Ectodermal cell (in vitro differentiated cells): ENCODE data around the gene TBC1D4.
"Not testable (repeated sequence)": the region's sequence is repeated elsewhere in the genome, so short reads cannot be mapped to it uniquely, and the experiment has no call there.

ENCODE experiments used
- H3K27ac ChIP-seq: 2 replicates; pipeline ENCODE4 v1.7.0; 2013; ENCODE audit warnings: mild to moderate bottlenecking, low read depth, low read length; ENCODE audit not compliant: insufficient read depth, poor library complexity, severe bottlenecking
- H3K27me3 ChIP-seq: 2 replicates; pipeline ENCODE4 v1.7.0; 2013; ENCODE audit warnings: mild to moderate bottlenecking, low read length; ENCODE audit not compliant: insufficient read depth, control insufficient read depth, poor library complexity, severe bottlenecking
- H3K36me3 ChIP-seq: one replicate; pipeline ENCODE4 v1.7.0; 2013; ENCODE audit warnings: low read length; ENCODE audit not compliant: control insufficient read depth, insufficient read depth
- H3K4me1 ChIP-seq: one replicate; pipeline ENCODE4 v1.7.0; 2013; ENCODE audit warnings: low read length; ENCODE audit not compliant: control insufficient read depth, insufficient read depth
- H3K4me3 ChIP-seq: 2 replicates; pipeline ENCODE4 v1.7.0; 2013; ENCODE audit warnings: low read depth, low read length, control low read depth; ENCODE audit not compliant: insufficient read depth
- H3K9me3 ChIP-seq: 2 replicates; pipeline ENCODE4 v1.7.0; 2013; ENCODE audit warnings: mild to moderate bottlenecking, low read length, moderate library complexity; ENCODE audit not compliant: control insufficient read depth
- WGBS, 2 experiments: methylation state at CpG; one replicate each; pipeline ENCODE4 v1.1.7; 2013; ENCODE audit warnings: missing lambda C conversion rate in 2 of 2; 5-methylcytosine and 5-hydroxymethylcytosine counted together

The TBC1D4 gene

DNA sequence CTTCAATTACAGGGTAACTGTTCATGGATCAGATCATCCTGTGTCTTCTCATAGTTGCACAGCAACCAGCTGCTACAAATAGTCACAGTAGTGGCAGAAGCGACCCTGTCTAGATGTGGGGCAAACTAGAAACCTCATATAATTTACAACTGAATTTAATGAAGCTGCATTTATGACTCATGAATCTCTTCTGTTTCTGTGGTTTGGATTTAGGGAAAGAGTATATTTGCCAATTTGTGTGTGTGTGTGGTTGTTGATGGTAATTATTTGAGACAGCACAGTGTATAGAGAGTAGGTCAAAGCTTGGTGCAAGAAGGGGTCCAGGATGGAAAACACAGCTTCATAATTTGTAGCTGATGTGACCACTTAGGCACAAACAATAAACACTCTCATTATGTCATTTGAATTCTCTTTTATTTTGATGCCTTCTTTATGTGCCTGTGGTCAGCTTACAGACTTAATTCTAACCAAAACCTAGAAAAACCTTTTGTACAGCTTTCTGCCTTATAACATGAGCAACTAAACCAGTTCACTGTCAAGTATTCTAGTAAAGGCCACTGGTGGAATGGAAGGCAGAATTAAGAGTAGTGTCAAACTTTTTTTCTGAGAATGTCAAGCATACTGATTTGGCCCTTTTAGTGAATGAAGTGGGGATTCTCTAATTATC lies 218.1 kb downstream of the TBC1D4 start:
- Histone ChIP-seq H3K27ac (no peak overlapping the region), H3K4me3 (no peak overlapping the region), H3K9me3 (no peaks in the 10 kb centered on the region), H3K36me3 (no peaks in the 10 kb centered on the region), H3K4me1 (no peaks in the 10 kb centered on the region), H3K27me3 (no peaks in the 10 kb centered on the region)
- 93 to 100% methylated on average over 1 of the region's 1 CpG for WGBS, 2 experiments

DNA sequence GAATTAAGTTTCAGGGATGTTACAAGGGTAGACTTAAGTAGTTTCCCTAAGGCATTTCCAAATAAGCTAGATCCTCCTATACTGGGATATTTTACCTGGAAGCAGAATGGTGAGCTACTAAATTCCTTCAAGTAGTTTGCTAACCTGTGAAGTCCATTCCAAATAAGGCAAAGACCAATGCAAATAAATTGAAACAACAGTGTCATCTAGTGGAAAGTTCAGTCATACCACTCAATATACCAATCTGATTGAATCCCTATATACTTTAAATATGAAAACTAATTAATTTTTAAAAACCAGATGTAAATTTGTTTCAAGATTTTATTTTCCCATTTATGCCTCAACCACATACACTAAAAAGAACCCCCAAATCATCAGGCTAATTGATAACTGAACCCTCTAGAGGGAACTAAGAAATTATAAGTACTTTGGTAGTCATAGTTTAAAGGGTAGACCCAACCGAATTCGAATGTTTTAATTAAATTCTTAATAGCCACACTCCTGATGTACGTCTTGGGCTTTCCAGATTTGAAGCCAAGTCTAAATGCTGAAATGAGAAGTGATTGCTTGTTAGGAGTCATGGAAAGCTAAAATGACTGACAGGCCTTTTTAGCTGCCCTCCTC lies 223.7 kb downstream of the TBC1D4 start:
- no peaks in the 10 kb centered on the region for H3K4me1 ChIP-seq
- H3K36me3 ChIP-seq = no peaks in the 10 kb centered on the region
- 84 to 87% methylated on average over 3 of the region's 3 CpGs for WGBS, 2 experiments

DNA sequence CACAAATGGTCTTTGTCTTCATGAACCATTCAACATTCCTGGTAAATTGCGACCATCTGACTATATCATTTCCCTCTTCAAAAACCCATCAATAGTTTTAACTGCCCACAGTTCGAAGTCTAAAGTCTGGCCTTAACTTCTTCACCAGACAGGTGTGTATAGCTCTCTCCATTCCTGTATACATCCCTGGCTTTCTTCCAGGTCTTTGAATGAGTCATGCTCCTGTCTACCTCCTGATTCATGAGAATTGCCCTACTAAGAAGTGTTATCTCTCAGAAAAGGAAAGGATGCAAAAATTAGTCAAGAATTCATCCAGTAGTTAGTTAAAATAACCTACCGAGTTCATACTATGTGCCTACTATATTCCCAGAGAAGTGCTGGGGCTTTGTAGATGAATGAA lies 225.0 kb downstream of the TBC1D4 start:
- no peaks in the 10 kb centered on the region for H3K9me3 ChIP-seq
- no peak overlapping the region for H3K27ac ChIP-seq
- H3K4me3 ChIP-seq = no peak overlapping the region
- WGBS, 2 experiments = 94 to 95% methylated on average over 3 of the region's 3 CpGs
- no peaks in the 10 kb centered on the region for H3K36me3 ChIP-seq
- H3K27me3 ChIP-seq = no peaks in the 10 kb centered on the region
- H3K4me1 ChIP-seq = no peaks in the 10 kb centered on the region

More for the DNA sequence above, 223.7 kb downstream of the TBC1D4 start:
- Histone ChIP-seq H3K27me3 (no peaks in the 10 kb centered on the region), H3K9me3 (no peaks in the 10 kb centered on the region), H3K4me3 (no peak overlapping the region), H3K27ac (no peak overlapping the region)

DNA sequence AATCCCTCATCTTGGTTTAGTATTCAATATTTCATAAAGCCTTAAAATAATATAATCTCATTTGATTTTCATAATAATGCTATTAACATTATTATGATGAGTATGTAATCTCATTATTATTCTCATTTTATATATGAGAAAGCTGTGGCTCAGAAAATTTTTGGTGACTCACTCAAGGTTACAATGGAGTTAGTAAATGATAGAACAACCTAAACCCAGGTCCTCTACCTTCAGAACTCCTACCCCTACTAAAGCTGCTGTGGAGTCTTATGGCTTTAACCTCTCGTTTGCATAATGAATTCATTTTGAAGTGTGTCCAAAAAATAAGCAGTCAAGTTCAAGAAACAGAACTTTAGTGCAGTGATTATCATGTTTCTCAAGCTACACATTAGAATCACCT lies 226.3 kb downstream of the TBC1D4 start:
- H3K4me3 ChIP-seq = no peak overlapping the region
- no peaks in the 10 kb centered on the region for H3K9me3 ChIP-seq
- 79 to 82% methylated on average over 1 of the region's 1 CpG for WGBS, 2 experiments
- no peaks in the 10 kb centered on the region for H3K36me3 ChIP-seq
- no peaks in the 10 kb centered on the region for H3K27me3 ChIP-seq
- no peak overlapping the region for H3K27ac ChIP-seq
- no peaks in the 10 kb centered on the region for H3K4me1 ChIP-seq

DNA sequence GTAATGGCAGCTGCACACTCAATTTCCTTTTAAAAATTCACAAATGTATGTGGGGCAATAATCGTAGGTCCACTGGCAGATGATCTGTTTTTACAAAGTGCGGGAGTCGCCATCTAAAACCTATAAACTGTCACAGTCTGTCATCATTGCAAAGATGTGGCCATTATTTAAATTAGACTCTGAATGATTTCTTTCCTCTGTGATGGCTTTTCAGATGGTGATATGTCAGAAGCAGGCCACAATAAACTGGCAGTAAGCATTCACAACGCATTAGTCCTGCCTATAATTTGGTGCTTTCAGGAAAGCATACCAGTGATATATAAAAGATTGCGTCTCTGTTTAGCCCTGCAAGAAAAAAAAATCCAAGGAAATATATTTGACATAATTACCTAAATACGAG lies 226.8 kb downstream of the TBC1D4 start:
- no peaks in the 10 kb centered on the region for H3K4me1 ChIP-seq
- WGBS, 2 experiments = 90 to 97% methylated on average over 4 to 5 of the region's 6 CpGs
- H3K27ac ChIP-seq = no peak overlapping the region
- no peaks in the 10 kb centered on the region for H3K9me3 ChIP-seq
- no peaks in the 10 kb centered on the region for H3K36me3 ChIP-seq
- no peak overlapping the region for H3K4me3 ChIP-seq
- no peaks in the 10 kb centered on the region for H3K27me3 ChIP-seq

DNA sequence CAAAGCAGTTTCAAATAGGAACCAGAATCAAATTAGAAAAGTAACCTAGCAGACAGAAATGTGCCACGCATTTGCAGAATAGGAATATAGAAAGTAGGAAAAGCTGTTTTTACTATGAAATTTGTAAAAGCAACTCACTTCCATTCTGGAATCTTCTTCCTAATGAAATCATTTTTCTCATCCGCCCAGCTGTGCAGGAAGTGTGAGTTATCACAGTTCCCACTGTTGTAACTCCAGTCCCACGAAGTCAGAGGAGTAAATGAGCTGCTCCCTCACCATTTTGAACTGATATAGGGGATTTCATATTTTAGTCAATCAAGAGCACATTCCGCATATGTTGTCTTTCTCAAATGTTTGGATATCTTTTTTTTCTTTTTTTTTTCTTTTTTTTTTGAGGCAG lies 230.8 kb downstream of the TBC1D4 start:
- H3K36me3 ChIP-seq = no peaks in the 10 kb centered on the region
- H3K4me3 ChIP-seq = no peak overlapping the region
- H3K27ac ChIP-seq = no peak overlapping the region
- H3K27me3 ChIP-seq = no peaks in the 10 kb centered on the region
- no peaks in the 10 kb centered on the region for H3K4me1 ChIP-seq
- 79 to 91% methylated on average over 2 to 4 of the region's 4 CpGs for WGBS, 2 experiments
- no peaks in the 10 kb centered on the region for H3K9me3 ChIP-seq

DNA sequence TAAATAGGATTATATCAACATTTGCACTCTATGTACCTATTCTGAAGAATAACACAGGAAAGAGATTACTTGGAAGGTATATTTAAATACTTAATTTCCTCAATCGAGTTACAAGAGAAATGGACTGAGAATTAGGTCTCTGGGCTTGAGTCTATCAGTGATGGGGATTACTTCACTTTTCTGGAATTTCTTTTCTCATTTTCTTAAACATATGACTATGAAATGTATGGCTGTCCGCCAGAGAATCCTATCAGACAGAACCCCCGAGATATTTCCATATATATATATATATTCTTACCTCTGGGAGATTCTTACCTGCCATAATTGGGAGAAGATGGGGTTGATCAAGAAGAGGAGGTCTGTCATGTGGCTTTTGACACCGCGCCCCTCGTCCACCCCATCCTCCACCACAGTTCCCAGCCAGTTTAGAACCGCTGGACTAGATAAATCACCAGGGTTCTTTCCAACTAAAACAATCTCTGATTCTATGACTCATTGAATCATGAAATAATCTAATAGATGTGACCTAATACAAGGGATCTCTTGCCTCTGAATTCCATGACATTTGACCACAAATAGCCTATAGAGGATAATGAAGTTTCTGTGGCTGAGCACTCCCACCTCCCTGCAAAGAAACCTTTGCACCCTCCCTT lies 231.3 kb downstream of the TBC1D4 start:
- Histone ChIP-seq H3K27ac (no peak overlapping the region), H3K4me1 (no peaks in the 10 kb centered on the region), H3K9me3 (no peaks in the 10 kb centered on the region), H3K27me3 (no peaks in the 10 kb centered on the region), H3K4me3 (no peak overlapping the region), H3K36me3 (no peaks in the 10 kb centered on the region)
- 92 to 100% methylated on average over 4 to 5 of the region's 7 CpGs for WGBS, 2 experiments

DNA sequence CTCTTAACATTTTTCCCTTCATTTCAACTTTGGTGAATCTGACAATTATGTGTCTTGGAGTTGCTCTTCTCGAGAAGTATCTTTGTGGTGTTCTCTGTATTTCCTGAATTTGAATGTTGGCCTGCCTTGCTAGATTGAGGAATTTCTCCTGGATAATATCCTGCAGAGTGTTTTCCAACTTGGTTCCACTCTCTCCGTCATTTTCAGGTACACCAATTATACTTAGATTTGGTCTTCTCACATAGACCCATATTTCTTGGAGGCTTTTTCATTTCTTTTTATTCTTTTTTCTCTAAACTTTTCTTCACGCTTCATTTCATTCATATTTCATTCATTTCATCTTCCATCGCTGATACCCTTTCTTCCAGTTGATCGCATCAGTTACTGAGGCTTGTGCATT lies 236.4 kb downstream of the TBC1D4 start:
- not testable (repeated sequence) for H3K9me3 ChIP-seq, H3K27ac ChIP-seq, H3K27me3 ChIP-seq, H3K36me3 ChIP-seq, H3K4me3 ChIP-seq, H3K4me1 ChIP-seq
- WGBS, 2 experiments = 93 to 94% methylated on average over 4 of the region's 5 CpGs

DNA sequence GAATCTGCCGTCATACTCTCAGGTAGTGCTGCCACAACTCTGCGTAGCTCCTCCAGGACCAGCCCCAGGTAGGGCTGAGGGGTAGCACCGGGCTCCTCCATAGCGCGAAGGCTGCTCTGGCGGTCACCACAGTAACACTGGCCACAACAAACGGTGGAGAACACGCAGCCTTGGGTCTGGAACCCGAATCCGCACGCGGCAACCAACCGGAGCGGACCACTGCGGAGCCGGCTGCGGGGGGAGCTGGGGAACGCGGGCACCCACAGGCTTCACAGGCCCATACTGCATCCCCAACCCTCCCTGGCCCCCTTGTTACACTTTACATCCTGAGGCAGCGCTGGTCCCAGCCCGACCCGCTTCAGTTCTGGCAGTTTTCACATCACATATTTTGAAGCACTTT lies 241.7 kb downstream of the TBC1D4 start:
- not testable (repeated sequence) for H3K4me1 ChIP-seq, H3K27me3 ChIP-seq, H3K36me3 ChIP-seq, H3K27ac ChIP-seq, H3K9me3 ChIP-seq, H3K4me3 ChIP-seq
- 91 to 94% methylated on average over 22 of the region's 22 CpGs for WGBS, 2 experiments

DNA sequence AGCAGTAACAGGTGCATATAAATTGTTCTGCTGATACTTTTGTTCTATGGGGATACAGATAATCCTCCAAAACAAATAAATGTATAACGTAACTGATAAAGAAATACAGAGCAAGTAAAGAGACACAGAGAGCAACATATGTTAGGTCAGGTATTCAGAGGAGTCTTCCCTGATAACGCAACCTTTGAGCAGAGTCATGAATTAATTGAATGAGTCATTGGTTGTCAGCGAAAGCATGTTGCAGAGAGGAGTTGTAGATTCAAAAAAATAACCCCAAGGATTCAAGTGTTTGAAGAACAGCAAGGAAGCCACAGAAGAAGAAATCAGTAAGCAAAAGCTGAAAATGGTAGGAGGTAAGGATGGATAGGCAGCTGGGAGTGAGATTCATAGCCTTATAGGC lies 245.2 kb downstream of the TBC1D4 start:
- H3K9me3 ChIP-seq = no peaks in the 10 kb centered on the region
- 95 to 96% methylated on average over 3 of the region's 3 CpGs for WGBS, 2 experiments
- no peak overlapping the region for H3K4me3 ChIP-seq
- no peaks in the 10 kb centered on the region for H3K4me1 ChIP-seq
- no peaks in the 10 kb centered on the region for H3K36me3 ChIP-seq
- no peak overlapping the region for H3K27ac ChIP-seq
- H3K27me3 ChIP-seq = no peaks in the 10 kb centered on the region
